GM12864 (cell line): ENCODE measurements around the gene UBQLN1.

Experiments
- DNase-seq: peaks from one replicate; pipeline ENCODE4 v3.0.0-alpha.2; 2011; ENCODE audit warnings: low read depth
- H3K4me3 ChIP-seq: 2 replicates; pipeline ENCODE4 v1.5.1; 2011; ENCODE audit warnings: mild to moderate bottlenecking, low read depth, low read length, control low read depth
- TF ChIP-seq, protein P1 (sequence below): IDR thresholded peaks from 2 replicates; pipeline ENCODE4 v1.5.1; 2011; ENCODE audit warnings: low read depth, mild to moderate bottlenecking, moderate library complexity, low read length, control low read depth, inconsistent platforms; ENCODE audit errors: missing control alignments

UBQLN1 gene

DNA sequence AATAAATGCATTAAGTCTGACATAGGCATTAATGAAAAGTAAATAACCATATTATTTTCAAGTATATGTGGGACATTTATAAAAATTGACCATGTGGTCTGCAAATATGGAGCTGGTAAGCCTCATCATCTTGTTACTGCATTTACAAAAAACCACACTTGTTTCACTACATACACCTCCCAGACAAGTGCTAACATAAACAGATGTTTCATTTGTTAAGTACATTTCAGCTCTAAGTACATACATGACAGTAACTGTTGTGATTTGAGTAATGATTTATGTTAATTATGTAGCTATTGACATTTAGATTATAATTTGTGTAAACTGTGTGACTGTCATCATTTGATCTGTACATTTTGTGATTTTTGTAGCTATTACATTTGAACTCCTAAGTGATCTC, 70.9 kb downstream of the UBQLN1 start:
- DNase-seq = no peak
- TF ChIP-seq, protein P1, sequence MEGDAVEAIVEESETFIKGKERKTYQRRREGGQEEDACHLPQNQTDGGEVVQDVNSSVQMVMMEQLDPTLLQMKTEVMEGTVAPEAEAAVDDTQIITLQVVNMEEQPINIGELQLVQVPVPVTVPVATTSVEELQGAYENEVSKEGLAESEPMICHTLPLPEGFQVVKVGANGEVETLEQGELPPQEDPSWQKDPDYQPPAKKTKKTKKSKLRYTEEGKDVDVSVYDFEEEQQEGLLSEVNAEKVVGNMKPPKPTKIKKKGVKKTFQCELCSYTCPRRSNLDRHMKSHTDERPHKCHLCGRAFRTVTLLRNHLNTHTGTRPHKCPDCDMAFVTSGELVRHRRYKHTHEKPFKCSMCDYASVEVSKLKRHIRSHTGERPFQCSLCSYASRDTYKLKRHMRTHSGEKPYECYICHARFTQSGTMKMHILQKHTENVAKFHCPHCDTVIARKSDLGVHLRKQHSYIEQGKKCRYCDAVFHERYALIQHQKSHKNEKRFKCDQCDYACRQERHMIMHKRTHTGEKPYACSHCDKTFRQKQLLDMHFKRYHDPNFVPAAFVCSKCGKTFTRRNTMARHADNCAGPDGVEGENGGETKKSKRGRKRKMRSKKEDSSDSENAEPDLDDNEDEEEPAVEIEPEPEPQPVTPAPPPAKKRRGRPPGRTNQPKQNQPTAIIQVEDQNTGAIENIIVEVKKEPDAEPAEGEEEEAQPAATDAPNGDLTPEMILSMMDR = no peak
- H3K4me3 ChIP-seq = no peak overlapping the region

DNA sequence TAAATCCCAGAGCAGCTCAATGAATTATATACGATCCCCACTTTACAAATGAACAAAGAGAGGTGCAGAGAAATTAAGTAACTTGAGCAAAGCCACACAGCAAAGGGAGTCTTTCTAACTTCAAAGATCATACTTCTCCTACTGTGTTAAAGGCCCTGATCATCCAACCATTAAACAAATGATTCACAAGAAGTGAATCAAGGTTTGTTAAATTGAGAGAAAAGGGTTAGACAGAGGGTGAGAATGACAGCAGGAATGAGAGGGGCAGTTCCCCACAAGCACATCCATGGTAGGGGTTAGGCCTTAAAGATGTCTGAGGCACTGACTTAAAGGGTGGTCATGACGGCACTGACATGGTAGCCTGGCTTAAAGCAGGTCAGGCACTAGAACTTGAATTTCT, 74.1 kb downstream of the UBQLN1 start:
- TF ChIP-seq, protein P1 = no peak
- H3K4me3 ChIP-seq = no peak overlapping the region
- no peak for DNase-seq

DNA sequence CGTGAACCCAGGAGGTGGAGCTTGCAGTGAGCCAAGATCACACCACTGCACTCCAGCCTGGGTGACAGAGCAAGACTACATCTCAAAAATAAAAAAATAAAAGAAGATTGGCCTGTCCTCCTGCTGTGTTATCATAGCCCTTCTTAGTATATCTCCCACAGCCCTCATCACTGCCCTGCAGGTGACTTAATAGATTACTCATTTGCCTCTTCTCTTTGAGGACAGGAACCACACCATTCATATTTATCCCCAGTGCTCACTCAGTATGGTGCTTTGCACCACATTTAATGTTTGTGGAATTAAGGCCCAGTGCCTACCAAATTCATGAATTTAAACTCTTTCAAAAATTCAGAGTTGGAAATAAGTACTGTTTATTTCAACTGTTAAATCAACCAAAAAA, 74.5 kb downstream of the UBQLN1 start:
- H3K4me3 ChIP-seq = no peak overlapping the region
- no peak for DNase-seq
- TF ChIP-seq, protein P1 = no peak

DNA sequence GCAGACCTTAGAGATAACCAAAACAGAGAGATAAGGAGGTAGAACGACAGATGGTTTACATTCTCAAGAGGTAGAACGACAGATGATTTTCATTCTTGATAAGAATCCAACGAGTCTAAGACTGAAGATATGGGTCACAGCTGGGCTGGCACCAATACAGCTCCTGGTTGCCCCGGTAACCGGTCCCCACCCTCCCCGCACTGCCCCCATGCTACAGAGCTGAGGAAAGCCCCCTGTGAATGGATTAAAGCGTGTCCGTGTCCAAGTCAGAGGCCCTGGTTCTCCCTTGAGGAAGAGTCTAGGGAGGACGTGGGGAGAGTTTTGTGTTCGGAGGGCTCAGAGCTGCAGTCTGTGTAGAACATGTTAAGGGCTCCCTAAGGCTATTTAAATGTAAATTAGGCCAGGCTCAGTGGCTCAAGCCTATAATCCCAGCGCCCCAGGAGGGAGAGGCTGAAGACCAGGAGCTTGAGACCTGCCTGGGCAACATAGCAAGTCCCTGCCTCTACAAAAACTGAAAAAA, 76.8 kb downstream of the UBQLN1 start:
- TF ChIP-seq, protein P1 = no peak
- DNase-seq = no peak
- no peak overlapping the region for H3K4me3 ChIP-seq

DNA sequence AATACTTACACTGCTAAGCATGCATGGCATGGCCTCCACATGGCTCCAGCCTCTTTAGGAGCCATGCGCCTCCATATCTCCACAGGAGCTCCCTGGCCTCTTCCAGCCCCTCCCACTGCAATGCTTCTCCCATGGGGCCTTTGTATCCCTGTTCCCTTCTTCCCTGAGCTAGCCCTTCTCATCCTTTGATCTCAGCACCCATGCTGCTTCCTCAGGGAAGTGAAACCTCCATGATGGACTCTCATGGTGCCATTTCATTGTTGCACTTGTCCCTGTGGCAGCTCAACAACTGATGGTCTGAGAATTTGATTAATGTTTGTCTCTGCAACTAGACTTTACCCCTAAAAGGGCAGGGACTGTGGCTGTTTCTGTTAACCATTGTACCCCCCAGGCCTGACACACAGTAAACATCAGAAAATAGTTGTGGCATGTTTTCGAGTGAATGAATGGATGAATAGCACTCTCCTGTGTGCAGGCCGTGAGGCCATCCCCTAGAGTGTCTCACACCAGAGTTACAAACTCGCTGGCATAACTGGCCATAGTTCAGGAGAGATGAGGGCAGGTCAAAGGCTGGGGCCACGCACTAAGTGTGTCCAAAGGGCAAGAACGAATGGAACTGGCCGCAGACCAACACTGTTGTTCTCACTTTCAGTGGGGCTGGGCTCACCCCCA, 78.2 kb downstream of the UBQLN1 start:
- DNase-seq = no peak
- H3K4me3 ChIP-seq = no peak overlapping the region
- TF ChIP-seq, protein P1 = no peak

DNA sequence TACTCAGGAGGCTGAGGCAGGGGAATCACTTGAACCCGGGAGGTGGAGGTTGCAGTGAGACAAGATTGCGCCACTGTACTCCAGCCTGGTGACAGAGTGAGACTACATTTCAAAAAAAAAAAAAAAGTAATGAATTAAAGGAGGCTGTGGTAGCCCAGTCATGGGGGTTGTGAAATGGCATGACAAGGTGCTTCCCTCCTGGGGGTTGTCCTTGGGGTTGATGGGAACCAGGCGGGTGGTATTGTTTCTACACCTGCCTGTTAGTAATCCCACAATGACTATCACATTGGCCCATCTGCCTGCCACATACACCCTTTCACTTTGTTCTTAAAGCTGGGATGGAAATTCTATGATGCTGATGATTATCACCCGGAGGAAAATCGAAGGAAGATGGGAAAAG, 79.2 kb downstream of the UBQLN1 start:
- no peak for DNase-seq
- TF ChIP-seq, protein P1 = no peak
- H3K4me3 ChIP-seq = no peak overlapping the region

DNA sequence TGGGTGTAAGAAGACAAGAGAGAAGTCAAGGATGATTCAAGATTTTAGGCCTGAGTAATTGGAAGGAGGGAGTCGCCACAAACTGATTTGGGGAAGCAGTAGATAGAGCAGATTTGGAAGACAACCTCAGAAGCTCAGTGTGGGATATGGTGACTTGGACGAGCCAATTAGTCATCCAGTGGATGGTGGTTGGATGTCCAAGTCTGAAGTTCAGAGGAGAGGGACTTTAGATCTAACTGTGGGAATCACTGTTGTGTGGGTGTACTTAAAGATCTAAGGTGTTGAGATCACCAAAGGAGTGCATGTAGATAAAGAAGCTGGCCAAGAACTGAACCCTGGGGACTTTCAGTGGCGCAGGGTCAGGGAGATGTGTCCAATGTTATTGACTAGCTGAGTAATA, 82.6 kb downstream of the UBQLN1 start:
- TF ChIP-seq, protein P1 = no peak
- no peak overlapping the region for H3K4me3 ChIP-seq
- no peak for DNase-seq
